CD14-positive monocyte (primary cell): ENCODE results near the gene NFS1. TPM values are rescaled to one million over a fixed set of nuclear protein-coding genes. Genes with fewer than 3 reads are reported as not detected.

Experiments used
- DNase-seq, 3 donors: peaks; one replicate each; pipeline ENCODE4 v3.0.0-alpha.2; 2011 to 2022
- H2AFZ ChIP-seq: 2 replicates; pipeline ENCODE4 v1.6.0; 2012; ENCODE audit warnings: mild to moderate bottlenecking, low read depth, low read length, inconsistent platforms; ENCODE audit not compliant: insufficient read depth, poor library complexity, severe bottlenecking
- H3K27ac ChIP-seq, 2 donors: 1 replicate in 1 of 2; 2 replicates in 1 of 2; pipeline ENCODE4 v1.5.1; 2012 to 2013; ENCODE audit warnings: low read length in 2 of 2, control low read depth in 1 of 2, inconsistent platforms in 1 of 2, low read depth in 1 of 2, mild to moderate bottlenecking in 1 of 2
- H3K27me3 ChIP-seq, 2 donors: one replicate each; pipeline versions ENCODE4 v1.6.0 to v1.6.1; 2011 to 2013; ENCODE audit warnings: low read length in 2 of 2; ENCODE audit not compliant: control insufficient read depth in 2 of 2, insufficient read depth in 2 of 2
- H3K36me3 ChIP-seq, 2 donors: replicated peaks in 1 of 2; 1 replicate in 1 of 2; 2 replicates in 1 of 2; pipeline versions ENCODE4 v1.5.1 to v1.6.1; 2012 to 2013; ENCODE audit warnings: low read length in 2 of 2, control low read depth in 1 of 2, inconsistent platforms in 1 of 2, mild to moderate bottlenecking in 1 of 2; ENCODE audit not compliant: insufficient read depth in 2 of 2, control insufficient read depth in 1 of 2
- H3K4me1 ChIP-seq, 2 donors: 1 replicate in 1 of 2; 2 replicates in 1 of 2; pipeline versions ENCODE4 v1.5.1 to v1.6.1; 2012 to 2013; ENCODE audit warnings: low read length in 2 of 2, control low read depth in 1 of 2, inconsistent platforms in 1 of 2, mild to moderate bottlenecking in 1 of 2, moderate library complexity in 1 of 2; ENCODE audit not compliant: insufficient read depth in 2 of 2, control insufficient read depth in 1 of 2
- H3K4me2 ChIP-seq: replicated peaks from 2 replicates; pipeline ENCODE3; 2012; ENCODE audit warnings: low read length, moderate library complexity, mild to moderate bottlenecking; ENCODE audit not compliant: poor library complexity, severe bottlenecking; ENCODE audit errors: extremely low read depth
- H3K4me3 ChIP-seq, 3 experiments: fragments of 200-600 bp in 1 of 3; sonication (generic) in 1 of 3; replicated peaks in 1 of 3; 1 replicate in 2 of 3; 2 replicates in 1 of 3; pipeline ENCODE4 v1.5.1; 2011 to 2013; ENCODE audit warnings: low read length in 3 of 3, mild to moderate bottlenecking in 3 of 3, control low read depth in 2 of 3, low read depth in 2 of 3, inconsistent platforms in 1 of 3, moderate library complexity in 1 of 3
- H3K79me2 ChIP-seq: 2 replicates; pipeline ENCODE4 v1.6.0; 2012; ENCODE audit warnings: mild to moderate bottlenecking, control low read depth, inconsistent platforms, low read length, moderate library complexity; ENCODE audit not compliant: insufficient read depth
- H3K9ac ChIP-seq: 2 replicates; pipeline ENCODE4 v1.6.0; 2017; ENCODE audit warnings: low read length, mild to moderate bottlenecking; ENCODE audit not compliant: insufficient read depth, poor library complexity, severe bottlenecking
- H3K9me3 ChIP-seq, 2 donors: replicated peaks in 1 of 2; 1 replicate in 1 of 2; 2 replicates in 1 of 2; pipeline versions ENCODE4 v1.5.1 to v1.6.1; 2012 to 2013; ENCODE audit warnings: low read length in 2 of 2, control low read depth in 1 of 2; ENCODE audit not compliant: control insufficient read depth in 1 of 2, insufficient read depth in 1 of 2
- H4K20me1 ChIP-seq: 2 replicates; pipeline ENCODE4 v1.6.0; 2012; ENCODE audit warnings: mild to moderate bottlenecking, low read length, control low read depth, moderate library complexity; ENCODE audit not compliant: insufficient read depth
- H3K27ac Mint-ChIP-seq, 7 donors: one replicate each; pipeline ENCODE4 v1.8.0; 2020; ENCODE audit warnings: mild to moderate bottlenecking in 7 of 7, mixed read lengths in 7 of 7, moderate library complexity in 6 of 7, inconsistent platforms in 2 of 7
- H3K27me3 Mint-ChIP-seq, 3 donors: one replicate each; pipeline ENCODE4 v1.8.0; 2021 to 2022; ENCODE audit warnings: low read depth in 3 of 3, mild to moderate bottlenecking in 3 of 3, mixed read lengths in 3 of 3, moderate library complexity in 3 of 3, inconsistent platforms in 1 of 3
- H3K36me3 Mint-ChIP-seq, 2 donors: one replicate each; pipeline ENCODE4 v1.8.0; 2020; ENCODE audit warnings: mixed read lengths in 2 of 2, inconsistent platforms in 1 of 2, mild to moderate bottlenecking in 1 of 2
- H3K4me1 Mint-ChIP-seq: one replicate; pipeline ENCODE4 v1.8.0; 2020; ENCODE audit warnings: mild to moderate bottlenecking, mixed read lengths
- H3K4me3 Mint-ChIP-seq, 2 donors: one replicate each; pipeline ENCODE4 v1.8.0; 2020; ENCODE audit warnings: mild to moderate bottlenecking in 2 of 2, mixed read lengths in 2 of 2, moderate library complexity in 1 of 2
- H3K9me3 Mint-ChIP-seq, 7 donors: one replicate each; pipeline ENCODE4 v1.8.0; 2020 to 2022; ENCODE audit warnings: mixed read lengths in 7 of 7, mild to moderate bottlenecking in 6 of 7, moderate library complexity in 6 of 7, inconsistent platforms in 2 of 7
- CTCF ChIP-seq: fragments of 200-600 bp; IDR thresholded peaks from one replicate; pipeline ENCODE4 v1.8.0; 2022; ENCODE audit warnings: antibody characterized with exemption, mild to moderate bottlenecking
- WGBS: methylation state at CpG from one replicate; pipeline ENCODE4 v1.1.5; 2013; ENCODE audit warnings: missing lambda C conversion rate; ENCODE audit not compliant: insufficient coverage; 5-methylcytosine and 5-hydroxymethylcytosine counted together
- intact Hi-C, 2 donors: fragments of 100-400 bp; cut with micrococcal nuclease; formaldehyde crosslinking; loops; one replicate each; pipeline versions ENCODE4 v1.15.0 to v1.15.1; 2023
- polyA plus RNA-seq, 3 donors: library from polyadenylated mRNA; depleted of rRNA in 1 of 3; unstranded in 2 of 3; stranded (reverse) in 1 of 3; fragments of 300-500 nt in 2 of 3; fragments of >200 nt in 1 of 3; fragmentation: Illumina TruSeq in 2 of 3; gene quantifications; 1 replicate in 2 of 3; 2 replicates in 1 of 3; pipeline ENCODE4 v1.2.3, GENCODE V29; 2012 to 2021

Gene NFS1
- polyA plus RNA-seq, 3 donors = 18.1 to 21.4 (median 19.2) TPM

GRCh38 chr20:35661908-35662307 lies 37.2 kb downstream of the NFS1 start:
- Mint-ChIP-seq H3K27ac (peak overlapping the region in 5 of 7 donors; percentile 43 to 70 (median 52)), H3K4me3 (peak overlapping the region in 1 of 2 donors; percentile 65), H3K36me3 (peaks cover 2 to 5% of the 10 kb centered on the region in 2 donors), H3K27me3 (no peaks in the 10 kb centered on the region), H3K4me1 (peaks cover 47% of the 10 kb centered on the region), H3K9me3 (no peaks in the 10 kb centered on the region)
- Histone ChIP-seq H2AFZ (no peak overlapping the region), H3K4me1 (peaks cover 33 to 37% of the 10 kb centered on the region in 2 donors), H3K79me2 (peaks cover 82% of the 10 kb centered on the region), H3K9ac (no peak overlapping the region), H3K9me3 (no peaks in the 10 kb centered on the region), H3K27me3 (no peaks in the 10 kb centered on the region), H4K20me1 (peaks cover 46% of the 10 kb centered on the region), H3K36me3 (peaks cover 2 to 5% of the 10 kb centered on the region in 2 donors), H3K4me2 (peak overlapping the region; percentile 90), H3K4me3 (peak overlapping the region in 1 of 3 experiments; percentile 85), H3K27ac (peak overlapping the region in 1 of 2 donors; percentile 52)
- no peak for TF ChIP-seq CTCF
- DNase-seq = no peak
- intact Hi-C loops = loop anchor here (2.0 to 10.0 kb wide), 2 partner anchors 45 to 47 kb away; partner anchors contain the start of gene SPAG4 (in 1 of the 2)
- WGBS = no CpG with 5 or more reads among the region's 3 CpGs

- Histone ChIP-seq H2AFZ (no peak overlapping the region), H3K4me3 (no peak overlapping the region), H3K27me3 (no peaks in the 10 kb centered on the region), H3K79me2 (peaks cover 91% of the 10 kb centered on the region), H3K9ac (no peak overlapping the region), H3K27ac (peak overlapping the region in 1 of 2 donors; percentile 52), H3K4me1 (peaks cover 33 to 37% of the 10 kb centered on the region in 2 donors), H3K4me2 (peak overlapping the region; percentile 90), H4K20me1 (peaks cover 55% of the 10 kb centered on the region), H3K9me3 (no peaks in the 10 kb centered on the region), H3K36me3 (peaks cover 2 to 14% of the 10 kb centered on the region in 2 donors)
- WGBS = no CpG with 5 or more reads among the region's 2 CpGs
- no peak for TF ChIP-seq CTCF
- H3K4me1 Mint-ChIP-seq = peaks cover 47% of the 10 kb centered on the region
- DNase-seq = no peak
- intact Hi-C loops = loop anchor here in 1 of 2 donors (10.0 kb wide), 1 partner anchor 46 kb away; the partner anchor contains the start of gene SPAG4
- peak overlapping the region in 2 of 7 donors; percentile 30 to 65 for H3K27ac Mint-ChIP-seq
- H3K36me3 Mint-ChIP-seq = peaks cover 4 to 8% of the 10 kb centered on the region in 2 donors
- H3K27me3 Mint-ChIP-seq = no peaks in the 10 kb centered on the region
- no peak overlapping the region for H3K4me3 Mint-ChIP-seq
- H3K9me3 Mint-ChIP-seq = no peaks in the 10 kb centered on the region
These were observed 38.1 kb downstream of the NFS1 start for GRCh38 chr20:35661053-35661452.
